Neutrophil (primary cell): Measurements from ENCODE around the gene ARF5.

Experiments
- H3K27ac ChIP-seq: fragments of 200-600 bp; sonication (generic); 2 replicates; pipeline ENCODE4 v1.5.1; 2016; ENCODE audit warnings: mild to moderate bottlenecking, moderate library complexity
- H3K27me3 ChIP-seq: fragments of 200-600 bp; sonication (generic); 2 replicates; pipeline ENCODE4 v1.6.0; 2016; ENCODE audit warnings: mild to moderate bottlenecking
- H3K36me3 ChIP-seq: fragments of 200-600 bp; sonication (generic); 2 replicates; pipeline ENCODE4 v1.5.1; 2017
- H3K4me1 ChIP-seq, 2 experiments: fragments of 200-600 bp in 1 of 2; sonication (generic) in 1 of 2; 1 replicate in 1 of 2; 2 replicates in 1 of 2; pipeline versions ENCODE4 v1.5.1 to v1.6.1; 2013 to 2016; ENCODE audit warnings: low read depth in 1 of 2, low read length in 1 of 2, mild to moderate bottlenecking in 1 of 2, moderate library complexity in 1 of 2; ENCODE audit not compliant: control insufficient read depth in 1 of 2, insufficient read depth in 1 of 2
- H3K4me3 ChIP-seq, 2 experiments: fragments of 200-600 bp in 1 of 2; sonication (generic) in 1 of 2; 1 replicate in 1 of 2; 2 replicates in 1 of 2; pipeline ENCODE4 v1.5.1; 2013 to 2016; ENCODE audit warnings: low read depth in 1 of 2, low read length in 1 of 2, mild to moderate bottlenecking in 1 of 2, moderate library complexity in 1 of 2
- H3K9me3 ChIP-seq: fragments of 200-600 bp; sonication (generic); 2 replicates; pipeline ENCODE4 v1.5.1; 2016
- CTCF ChIP-seq: fragments of 200-600 bp; sonication (generic); IDR thresholded peaks from 2 replicates; pipeline ENCODE4 v1.5.1; 2016; ENCODE audit warnings: antibody characterized with exemption

Gene ARF5

GRCh38 chr7:127628445-127628844 lies 40.2 kb downstream of the ARF5 start:
- TF ChIP-seq CTCF = no peak
- Histone ChIP-seq H3K27ac (no peak overlapping the region), H3K4me1 (no peaks in the 10 kb centered on the region), H3K27me3 (peaks cover 18% of the 10 kb centered on the region), H3K9me3 (no peaks in the 10 kb centered on the region), H3K4me3 (no peak overlapping the region), H3K36me3 (no peaks in the 10 kb centered on the region)

- no peak overlapping the region for H3K4me3 ChIP-seq
- H3K9me3 ChIP-seq = no peaks in the 10 kb centered on the region
- no peak for TF ChIP-seq CTCF
- peaks cover 11% of the 10 kb centered on the region for H3K27me3 ChIP-seq
- no peaks in the 10 kb centered on the region for H3K36me3 ChIP-seq
- no peak overlapping the region for H3K27ac ChIP-seq
- H3K4me1 ChIP-seq = no peaks in the 10 kb centered on the region
Observed at GRCh38 chr7:127629268-127629854, 41.1 kb downstream of the ARF5 start.

GRCh38 chr7:127632276-127632910 lies 44.2 kb downstream of the ARF5 start:
- no peaks in the 10 kb centered on the region for H3K4me1 ChIP-seq
- H3K27me3 ChIP-seq = no peaks in the 10 kb centered on the region
- no peaks in the 10 kb centered on the region for H3K36me3 ChIP-seq
- no peak for TF ChIP-seq CTCF
- no peak overlapping the region for H3K27ac ChIP-seq
- H3K4me3 ChIP-seq = no peak overlapping the region
- no peaks in the 10 kb centered on the region for H3K9me3 ChIP-seq

GRCh38 chr7:127635659-127636285 lies 47.6 kb downstream of the ARF5 start:
- peaks cover 11% of the 10 kb centered on the region for H3K27me3 ChIP-seq
- TF ChIP-seq CTCF = no peak
- no peaks in the 10 kb centered on the region for H3K4me1 ChIP-seq
- H3K4me3 ChIP-seq = no peak overlapping the region
- H3K9me3 ChIP-seq = no peaks in the 10 kb centered on the region
- no peak overlapping the region for H3K27ac ChIP-seq
- no peaks in the 10 kb centered on the region for H3K36me3 ChIP-seq

- Histone ChIP-seq H3K36me3 (no peaks in the 10 kb centered on the region), H3K9me3 (no peaks in the 10 kb centered on the region), H3K27me3 (peaks cover 11% of the 10 kb centered on the region), H3K4me3 (no peak overlapping the region), H3K4me1 (no peaks in the 10 kb centered on the region), H3K27ac (no peak overlapping the region)
- TF ChIP-seq CTCF = no peak
Observed at GRCh38 chr7:127638197-127638596, 50.0 kb downstream of the ARF5 start.
